ENCODE results near the gene TENT4B. TPM values are rescaled to one million over a fixed set of nuclear protein-coding genes. Genes with fewer than 3 reads are reported as not detected.

The TENT4B gene
- total RNA-seq, 1 experiment from 2014 or later: 11.4 TPM

DNA sequence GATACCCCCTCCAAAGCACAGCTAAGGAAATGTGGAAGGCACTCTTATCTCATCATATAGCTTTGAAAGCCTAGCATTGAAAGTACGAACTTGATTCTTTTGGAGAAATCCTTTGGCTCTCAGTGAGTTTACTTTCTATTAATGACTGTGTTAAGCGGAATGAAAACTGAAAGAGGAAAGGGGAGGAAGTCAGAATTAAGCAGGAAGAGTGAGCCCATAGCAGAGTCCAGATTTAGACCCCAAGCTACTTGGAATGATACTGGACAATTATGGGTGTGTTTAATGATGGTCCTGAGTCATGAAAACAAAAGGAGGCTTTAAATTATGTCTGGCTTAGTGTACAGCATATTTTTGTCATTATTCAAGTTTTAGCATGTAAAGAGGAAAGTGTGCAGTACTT is 42.2 kb downstream of the TENT4B start:
- ChIA-PET CTCF (no interaction called here), POLR2A (ENCODE audit: unreplicated experiment) (no interaction called here)
- H3K79me2 ChIP-seq (ENCODE audit: low read depth): peaks cover 23% of the 10 kb centered on the region
- H3K9me2 ChIP-seq (ENCODE audit: insufficient read depth): no peaks in the 10 kb centered on the region
- H3K4me1 ChIP-seq (replicated peaks; ENCODE audit: insufficient read depth): peaks cover 5% of the 10 kb centered on the region; the same call in 1 of the 2 replicates
- no TSS peak for BruUV-seq (replicated peaks)
- H3K4me2 ChIP-seq: no peak overlapping the region
- intact Hi-C loops (cut with micrococcal nuclease; ENCODE audit: unreplicated experiment): no loop called here
- no peaks in the 10 kb centered on the region for H3K36me3 ChIP-seq (ENCODE audit: low read depth)
- H3F3A ChIP-seq (ENCODE audit: insufficient read depth, low read depth): peaks cover 9% of the 10 kb centered on the region; the same call in 1 of the 2 replicates
- DNase-seq: no peak
- no peak overlapping the region for H2AFZ ChIP-seq
- no peak overlapping the region for H3K4me3 ChIP-seq
- no peaks in the 10 kb centered on the region for H3K27me3 ChIP-seq (ENCODE audit: insufficient read depth, low read depth)
- H3K9me3 ChIP-seq (ENCODE audit: insufficient read depth, low read depth): peaks cover 3% of the 10 kb centered on the region; the same call in 1 of the 2 replicates
- no peaks in the 10 kb centered on the region for H4K20me1 ChIP-seq (ENCODE audit: insufficient read depth)
- TF ChIP-seq, protein P1, sequence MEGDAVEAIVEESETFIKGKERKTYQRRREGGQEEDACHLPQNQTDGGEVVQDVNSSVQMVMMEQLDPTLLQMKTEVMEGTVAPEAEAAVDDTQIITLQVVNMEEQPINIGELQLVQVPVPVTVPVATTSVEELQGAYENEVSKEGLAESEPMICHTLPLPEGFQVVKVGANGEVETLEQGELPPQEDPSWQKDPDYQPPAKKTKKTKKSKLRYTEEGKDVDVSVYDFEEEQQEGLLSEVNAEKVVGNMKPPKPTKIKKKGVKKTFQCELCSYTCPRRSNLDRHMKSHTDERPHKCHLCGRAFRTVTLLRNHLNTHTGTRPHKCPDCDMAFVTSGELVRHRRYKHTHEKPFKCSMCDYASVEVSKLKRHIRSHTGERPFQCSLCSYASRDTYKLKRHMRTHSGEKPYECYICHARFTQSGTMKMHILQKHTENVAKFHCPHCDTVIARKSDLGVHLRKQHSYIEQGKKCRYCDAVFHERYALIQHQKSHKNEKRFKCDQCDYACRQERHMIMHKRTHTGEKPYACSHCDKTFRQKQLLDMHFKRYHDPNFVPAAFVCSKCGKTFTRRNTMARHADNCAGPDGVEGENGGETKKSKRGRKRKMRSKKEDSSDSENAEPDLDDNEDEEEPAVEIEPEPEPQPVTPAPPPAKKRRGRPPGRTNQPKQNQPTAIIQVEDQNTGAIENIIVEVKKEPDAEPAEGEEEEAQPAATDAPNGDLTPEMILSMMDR (conservative IDR thresholded peaks at IDR 0.05): no peak
- TF ChIP-seq EZH2 (IDR thresholded peaks at IDR 0.05; ENCODE audit: low read depth): no peak
- H3K27ac ChIP-seq: no peak overlapping the region

DNA sequence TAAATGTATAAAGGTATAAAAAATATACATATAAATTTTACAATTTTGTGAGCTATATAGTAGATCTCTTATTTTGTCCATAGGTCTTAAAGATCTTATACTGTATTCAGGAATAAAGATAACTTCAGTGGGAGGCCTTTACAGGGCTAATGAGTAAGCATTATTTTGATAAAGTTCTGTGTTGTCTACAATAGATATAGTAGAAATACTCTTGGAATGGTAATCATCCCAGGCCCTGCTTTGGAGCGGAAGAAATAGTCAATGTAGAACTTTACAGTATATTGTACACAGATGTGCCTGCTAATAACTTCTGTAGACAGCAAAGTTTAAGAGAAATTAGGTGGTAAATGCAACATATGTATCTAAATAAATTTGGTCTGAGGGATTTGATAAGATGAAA is 42.6 kb downstream of the TENT4B start:
- no TSS peak for BruUV-seq (replicated peaks)
- Histone ChIP-seq H3K27ac (no peak overlapping the region), H3K9me2 (ENCODE audit: insufficient read depth) (no peaks in the 10 kb centered on the region), H3F3A (ENCODE audit: insufficient read depth, low read depth) (peaks cover 9% of the 10 kb centered on the region; the same call in 1 of the 2 replicates), H3K9me3 (ENCODE audit: insufficient read depth, low read depth) (peaks cover 3% of the 10 kb centered on the region; the same call in 1 of the 2 replicates), H3K4me1 (replicated peaks; ENCODE audit: insufficient read depth) (peaks cover 5% of the 10 kb centered on the region; the same call in 1 of the 2 replicates), H4K20me1 (ENCODE audit: insufficient read depth) (no peaks in the 10 kb centered on the region), H3K27me3 (ENCODE audit: insufficient read depth, low read depth) (no peaks in the 10 kb centered on the region), H3K36me3 (ENCODE audit: low read depth) (no peaks in the 10 kb centered on the region), H2AFZ (no peak overlapping the region), H3K4me2 (no peak overlapping the region), H3K4me3 (no peak overlapping the region), H3K79me2 (ENCODE audit: low read depth) (peaks cover 18% of the 10 kb centered on the region)
- no peak for TF ChIP-seq EZH2 (IDR thresholded peaks at IDR 0.05; ENCODE audit: low read depth)
- TF ChIP-seq, protein P1 (conservative IDR thresholded peaks at IDR 0.05): no peak
- ChIA-PET POLR2A (ENCODE audit: unreplicated experiment) (no interaction called here), CTCF (no interaction called here)
- DNase-seq: no peak
- intact Hi-C loops (cut with micrococcal nuclease; ENCODE audit: unreplicated experiment): no loop called here

DNA sequence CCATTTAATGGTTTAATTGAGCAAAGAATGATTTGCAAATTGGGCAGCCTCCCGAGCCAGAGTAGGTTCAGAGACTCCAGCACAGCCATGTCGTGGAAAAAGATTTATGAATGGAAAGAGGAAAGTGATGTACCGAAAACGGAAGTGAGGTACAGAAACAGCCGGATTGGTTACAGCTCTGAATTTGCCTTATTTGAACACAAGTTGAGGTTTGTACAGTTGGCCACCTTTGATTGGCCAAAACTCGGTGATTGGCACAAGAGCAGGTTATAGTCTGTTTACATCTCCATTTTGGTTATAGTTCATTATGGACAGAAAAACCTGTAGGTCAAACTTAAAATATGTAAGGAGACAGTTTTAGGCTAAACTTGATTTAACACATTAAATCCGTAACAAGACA is 44.5 kb downstream of the TENT4B start:
- H3K9me3 ChIP-seq (ENCODE audit: insufficient read depth, low read depth): peaks cover 3% of the 10 kb centered on the region; the same call in 1 of the 2 replicates
- intact Hi-C loops (cut with micrococcal nuclease; ENCODE audit: unreplicated experiment): no loop called here
- no peaks in the 10 kb centered on the region for H3K36me3 ChIP-seq (ENCODE audit: low read depth)
- H3K4me1 ChIP-seq (replicated peaks; ENCODE audit: insufficient read depth): peaks cover 13% of the 10 kb centered on the region
- ChIA-PET CTCF (no interaction called here), POLR2A (ENCODE audit: unreplicated experiment) (interaction anchor here (0.7 kb wide), 1 partner anchor 1151 kb away, joined by 19 read pairs; no protein-coding TSS in a partner anchor)
- H3K4me2 ChIP-seq: no peak overlapping the region
- no peak overlapping the region for H3K4me3 ChIP-seq
- H4K20me1 ChIP-seq (ENCODE audit: insufficient read depth): no peaks in the 10 kb centered on the region
- DNase-seq: no peak
- peaks cover 18% of the 10 kb centered on the region; the same call in 1 of the 2 replicates for H3F3A ChIP-seq (ENCODE audit: insufficient read depth, low read depth)
- peaks cover 13% of the 10 kb centered on the region for H3K79me2 ChIP-seq (ENCODE audit: low read depth)
- no TSS peak for BruUV-seq (replicated peaks)
- H2AFZ ChIP-seq: no peak overlapping the region
- no peak overlapping the region for H3K27ac ChIP-seq
- no peaks in the 10 kb centered on the region for H3K9me2 ChIP-seq (ENCODE audit: insufficient read depth)
- no peaks in the 10 kb centered on the region for H3K27me3 ChIP-seq (ENCODE audit: insufficient read depth, low read depth)
- TF ChIP-seq, protein P1 (conservative IDR thresholded peaks at IDR 0.05): no peak
- no peak for TF ChIP-seq EZH2 (IDR thresholded peaks at IDR 0.05; ENCODE audit: low read depth)
